Esophagus muscularis mucosa (tissue), 3 donors: ENCODE measurements around the gene NLGN4Y.

Experiments
- POLR2A ChIP-seq: fragments of 450-650 bp; IDR thresholded peaks from one replicate; pipeline ENCODE4 v1.6.1; 2017; ENCODE audit warnings: antibody characterized with exemption, moderate library complexity, mild to moderate bottlenecking, low read depth
- POLR2AphosphoS5 ChIP-seq, 2 donors: sonication (generic); formaldehyde crosslinking; IDR thresholded peaks; one replicate each; pipeline ENCODE4 v1.6.1; 2017; ENCODE audit warnings: antibody characterized with exemption in 2 of 2
- TF ChIP-seq, protein P1 (sequence below), 3 experiments: fragments of 200-600 bp in 2 of 3; fragments of 450-650 bp in 1 of 3; sonication (generic) in 2 of 3; IDR thresholded peaks; one replicate each; pipeline ENCODE4 v1.5.1; 2017 to 2019; ENCODE audit warnings: antibody characterized with exemption in 3 of 3, mild to moderate bottlenecking in 2 of 3, moderate library complexity in 1 of 3

DNA sequence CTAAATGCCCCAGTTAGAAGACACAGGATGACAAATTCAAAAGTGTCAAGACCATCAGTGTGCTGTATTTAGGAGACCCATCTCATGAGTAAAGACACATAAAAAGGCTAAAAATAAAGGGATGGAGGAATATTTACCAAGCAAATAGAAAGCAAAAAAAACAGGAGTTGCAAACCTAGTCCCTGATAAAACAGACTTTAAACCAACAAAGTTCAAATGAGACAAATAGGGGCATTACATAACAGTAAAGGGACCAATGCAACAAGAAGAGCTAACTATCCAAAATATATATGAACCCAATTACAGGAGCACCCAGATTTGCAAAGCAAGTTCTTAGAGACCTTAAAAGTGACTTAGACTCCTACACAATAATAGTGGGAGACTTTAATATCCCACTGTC is 336.1 kb downstream of the NLGN4Y start:
- TF ChIP-seq POLR2AphosphoS5 (IDR thresholded peaks at IDR 0.05), result no peak
- TF ChIP-seq, protein P1, sequence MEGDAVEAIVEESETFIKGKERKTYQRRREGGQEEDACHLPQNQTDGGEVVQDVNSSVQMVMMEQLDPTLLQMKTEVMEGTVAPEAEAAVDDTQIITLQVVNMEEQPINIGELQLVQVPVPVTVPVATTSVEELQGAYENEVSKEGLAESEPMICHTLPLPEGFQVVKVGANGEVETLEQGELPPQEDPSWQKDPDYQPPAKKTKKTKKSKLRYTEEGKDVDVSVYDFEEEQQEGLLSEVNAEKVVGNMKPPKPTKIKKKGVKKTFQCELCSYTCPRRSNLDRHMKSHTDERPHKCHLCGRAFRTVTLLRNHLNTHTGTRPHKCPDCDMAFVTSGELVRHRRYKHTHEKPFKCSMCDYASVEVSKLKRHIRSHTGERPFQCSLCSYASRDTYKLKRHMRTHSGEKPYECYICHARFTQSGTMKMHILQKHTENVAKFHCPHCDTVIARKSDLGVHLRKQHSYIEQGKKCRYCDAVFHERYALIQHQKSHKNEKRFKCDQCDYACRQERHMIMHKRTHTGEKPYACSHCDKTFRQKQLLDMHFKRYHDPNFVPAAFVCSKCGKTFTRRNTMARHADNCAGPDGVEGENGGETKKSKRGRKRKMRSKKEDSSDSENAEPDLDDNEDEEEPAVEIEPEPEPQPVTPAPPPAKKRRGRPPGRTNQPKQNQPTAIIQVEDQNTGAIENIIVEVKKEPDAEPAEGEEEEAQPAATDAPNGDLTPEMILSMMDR (IDR thresholded peaks at IDR 0.05), result no peak
- no peak for TF ChIP-seq POLR2A
